Chondrocyte (in vitro differentiated cells): ENCODE measurements around the gene FUBP3. TPM values are rescaled to one million over a fixed set of nuclear protein-coding genes. Genes with fewer than 3 reads are reported as not detected.
A peak's percentile ranks its signal among the peaks of the same experiment; 100 is the strongest.

Experiments used
- DNase-seq: peaks from one replicate; pipeline ENCODE4 v3.0.0; 2021; ENCODE audit warnings: mixed read lengths, low spot score
- H3K27ac Mint-ChIP-seq: one replicate; pipeline ENCODE4 v1.8.0; 2021; ENCODE audit warnings: mild to moderate bottlenecking, moderate library complexity, mixed read lengths; ENCODE audit not compliant: unreplicated experiment
- H3K27me3 Mint-ChIP-seq: 2 replicates; pipeline ENCODE4 v1.8.0; 2021; ENCODE audit warnings: low read depth, mixed read lengths
- H3K36me3 Mint-ChIP-seq: 2 replicates; pipeline ENCODE4 v1.8.0; 2021; ENCODE audit warnings: low read depth, mixed read lengths
- H3K4me1 Mint-ChIP-seq: 2 replicates; pipeline ENCODE4 v1.8.0; 2021; ENCODE audit warnings: low read depth, mild to moderate bottlenecking, mixed read lengths
- H3K4me3 Mint-ChIP-seq: one replicate; pipeline ENCODE4 v1.8.0; 2021; ENCODE audit warnings: mild to moderate bottlenecking, moderate library complexity, mixed read lengths; ENCODE audit not compliant: unreplicated experiment
- H3K9me3 Mint-ChIP-seq: 2 replicates; pipeline ENCODE4 v1.8.0; 2021; ENCODE audit warnings: low read depth, mixed read lengths
- long read RNA-seq: library from polyadenylated mRNA; stranded (forward); transcript quantifications from one replicate; pipeline ENCODE4 v2.0.0, GENCODE V29; 2021
- total RNA-seq: library from RNA; stranded (reverse); gene quantifications from 3 replicates; pipeline ENCODE4 v1.2.1, GENCODE V29; 2021
- TF ChIP-seq, protein P1 (sequence below): fragments of 200-600 bp; sonication (generic); IDR thresholded peaks from 2 replicates; pipeline ENCODE4 v1.5.0; 2021; ENCODE audit warnings: antibody characterized with exemption, mild to moderate bottlenecking, moderate library complexity

The FUBP3 gene, protein sequence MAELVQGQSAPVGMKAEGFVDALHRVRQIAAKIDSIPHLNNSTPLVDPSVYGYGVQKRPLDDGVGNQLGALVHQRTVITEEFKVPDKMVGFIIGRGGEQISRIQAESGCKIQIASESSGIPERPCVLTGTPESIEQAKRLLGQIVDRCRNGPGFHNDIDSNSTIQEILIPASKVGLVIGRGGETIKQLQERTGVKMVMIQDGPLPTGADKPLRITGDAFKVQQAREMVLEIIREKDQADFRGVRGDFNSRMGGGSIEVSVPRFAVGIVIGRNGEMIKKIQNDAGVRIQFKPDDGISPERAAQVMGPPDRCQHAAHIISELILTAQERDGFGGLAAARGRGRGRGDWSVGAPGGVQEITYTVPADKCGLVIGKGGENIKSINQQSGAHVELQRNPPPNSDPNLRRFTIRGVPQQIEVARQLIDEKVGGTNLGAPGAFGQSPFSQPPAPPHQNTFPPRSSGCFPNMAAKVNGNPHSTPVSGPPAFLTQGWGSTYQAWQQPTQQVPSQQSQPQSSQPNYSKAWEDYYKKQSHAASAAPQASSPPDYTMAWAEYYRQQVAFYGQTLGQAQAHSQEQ
- 52.8 to 61.2 TPM (median 54.4 TPM) in 3 replicates for total RNA-seq
- long read RNA-seq, transcript FUBP3-201 (19 exons, 3,124 nt) = major isoform, 63 of 128 reads
- long read RNA-seq, partial matches to known transcripts = 10 of 128 reads
- long read RNA-seq, other reads (novel, unspliced or antisense) = 53 of 128 reads

DNA sequence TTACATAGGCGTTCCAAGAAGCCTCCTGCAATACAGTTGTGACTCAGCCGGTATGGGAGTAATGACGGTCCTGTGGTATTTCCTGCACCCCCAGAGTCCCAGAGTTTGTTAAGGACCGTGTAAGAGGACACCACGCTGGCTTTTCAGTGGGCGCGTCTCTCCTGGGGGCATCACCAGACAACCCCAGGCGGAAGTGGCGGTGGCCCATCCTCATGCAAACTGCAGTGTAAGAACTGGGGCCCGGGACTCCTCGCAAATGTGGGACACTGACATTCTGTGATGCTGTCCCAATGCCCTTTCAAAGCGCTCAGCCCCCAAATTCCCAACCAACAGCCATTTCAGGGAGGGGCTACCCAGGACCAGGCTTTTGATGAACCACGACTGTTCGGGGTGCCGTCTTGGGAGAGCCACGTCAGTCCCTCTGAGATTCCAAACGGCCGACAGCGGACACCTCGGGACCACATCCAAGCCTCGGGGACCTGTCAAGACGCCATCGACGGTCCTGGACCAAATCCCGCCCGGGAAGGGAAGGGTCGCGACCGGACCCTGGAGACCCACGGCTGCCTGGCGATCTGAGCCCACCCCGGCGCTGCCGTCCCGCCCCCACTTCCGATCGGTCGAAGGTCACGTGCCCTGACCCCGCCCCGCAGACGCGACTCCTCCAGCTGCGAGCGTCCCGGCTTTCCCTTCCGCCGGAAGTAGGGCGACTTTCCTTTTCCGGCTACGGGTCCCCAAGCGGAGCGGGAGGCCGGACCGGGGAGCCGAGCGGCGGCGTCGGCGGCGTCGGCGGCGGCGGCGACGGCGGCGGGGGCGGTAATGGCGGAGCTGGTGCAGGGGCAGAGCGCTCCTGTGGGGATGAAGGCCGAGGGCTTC is at the start of gene FUBP3:
FUBP3 (plus strand) TSS at position 713 of the 873 bp plus-strand sequence; CDS start at position 817, 104 bp downstream.
- Mint-ChIP-seq H3K9me3 (no peaks in the 10 kb centered on the region), H3K4me3 (peak within 1 kb of the TSS; percentile 83), H3K27ac (peak within 1 kb of the TSS; percentile 92), H3K27me3 (no peaks in the 10 kb centered on the region), H3K4me1 (peaks cover 29% of the 10 kb centered on the region), H3K36me3 (no peaks in the 10 kb centered on the region)
- TF ChIP-seq, protein P1, sequence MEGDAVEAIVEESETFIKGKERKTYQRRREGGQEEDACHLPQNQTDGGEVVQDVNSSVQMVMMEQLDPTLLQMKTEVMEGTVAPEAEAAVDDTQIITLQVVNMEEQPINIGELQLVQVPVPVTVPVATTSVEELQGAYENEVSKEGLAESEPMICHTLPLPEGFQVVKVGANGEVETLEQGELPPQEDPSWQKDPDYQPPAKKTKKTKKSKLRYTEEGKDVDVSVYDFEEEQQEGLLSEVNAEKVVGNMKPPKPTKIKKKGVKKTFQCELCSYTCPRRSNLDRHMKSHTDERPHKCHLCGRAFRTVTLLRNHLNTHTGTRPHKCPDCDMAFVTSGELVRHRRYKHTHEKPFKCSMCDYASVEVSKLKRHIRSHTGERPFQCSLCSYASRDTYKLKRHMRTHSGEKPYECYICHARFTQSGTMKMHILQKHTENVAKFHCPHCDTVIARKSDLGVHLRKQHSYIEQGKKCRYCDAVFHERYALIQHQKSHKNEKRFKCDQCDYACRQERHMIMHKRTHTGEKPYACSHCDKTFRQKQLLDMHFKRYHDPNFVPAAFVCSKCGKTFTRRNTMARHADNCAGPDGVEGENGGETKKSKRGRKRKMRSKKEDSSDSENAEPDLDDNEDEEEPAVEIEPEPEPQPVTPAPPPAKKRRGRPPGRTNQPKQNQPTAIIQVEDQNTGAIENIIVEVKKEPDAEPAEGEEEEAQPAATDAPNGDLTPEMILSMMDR = no peak
- peak; percentile 97 for DNase-seq

DNA sequence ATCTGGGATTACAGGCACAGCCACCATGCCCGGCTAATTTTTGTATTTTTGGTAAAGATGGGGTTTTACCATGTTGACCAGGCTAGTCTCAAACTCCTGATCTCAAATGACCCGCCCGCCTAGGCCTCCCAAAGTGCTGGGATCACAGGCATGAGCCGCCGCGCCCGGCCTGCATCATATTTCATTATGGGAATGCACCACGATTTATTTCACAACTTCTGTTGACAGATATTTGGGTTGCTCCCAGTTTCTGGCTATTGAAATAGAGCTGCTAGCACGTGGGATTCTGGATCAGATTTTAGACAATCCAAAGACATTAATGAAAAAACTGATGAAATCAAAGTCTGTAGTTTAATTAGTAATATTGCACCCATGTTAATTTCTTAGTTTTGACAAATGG is 48.4 kb upstream of the FUBP3 start:
- H3K4me3 Mint-ChIP-seq = no peak overlapping the region
- H3K27ac Mint-ChIP-seq = no peak overlapping the region

DNA sequence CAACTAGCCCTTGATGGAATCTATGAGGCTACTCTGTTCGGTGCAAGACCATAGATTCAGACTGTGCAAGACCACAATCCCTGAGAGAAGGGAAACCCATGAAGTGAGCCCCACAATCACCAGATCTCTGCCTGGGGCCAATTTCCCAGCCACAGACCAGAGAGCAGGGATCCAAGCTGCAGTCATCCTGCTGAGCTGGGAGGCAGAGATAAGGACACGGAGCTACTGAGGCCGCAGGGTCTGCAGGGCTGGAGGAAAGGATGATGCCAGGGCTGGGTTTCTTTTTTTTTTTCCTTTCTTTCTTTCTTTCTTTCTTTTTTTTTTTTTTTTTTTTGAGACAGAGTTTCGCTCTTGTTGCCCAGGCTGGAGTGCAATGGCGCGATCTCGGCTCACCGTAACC is 47.7 kb upstream of the FUBP3 start:
- peaks cover 46% of the 10 kb centered on the region for H3K27me3 Mint-ChIP-seq

More for the DNA sequence above, 48.4 kb upstream of the FUBP3 start:
- no peak for DNase-seq
- H3K9me3 Mint-ChIP-seq = no peaks in the 10 kb centered on the region
- TF ChIP-seq, protein P1 = no peak
- peaks cover 1% of the 10 kb centered on the region for H3K36me3 Mint-ChIP-seq
- peaks cover 44% of the 10 kb centered on the region for H3K27me3 Mint-ChIP-seq
- H3K4me1 Mint-ChIP-seq = no peaks in the 10 kb centered on the region

DNA sequence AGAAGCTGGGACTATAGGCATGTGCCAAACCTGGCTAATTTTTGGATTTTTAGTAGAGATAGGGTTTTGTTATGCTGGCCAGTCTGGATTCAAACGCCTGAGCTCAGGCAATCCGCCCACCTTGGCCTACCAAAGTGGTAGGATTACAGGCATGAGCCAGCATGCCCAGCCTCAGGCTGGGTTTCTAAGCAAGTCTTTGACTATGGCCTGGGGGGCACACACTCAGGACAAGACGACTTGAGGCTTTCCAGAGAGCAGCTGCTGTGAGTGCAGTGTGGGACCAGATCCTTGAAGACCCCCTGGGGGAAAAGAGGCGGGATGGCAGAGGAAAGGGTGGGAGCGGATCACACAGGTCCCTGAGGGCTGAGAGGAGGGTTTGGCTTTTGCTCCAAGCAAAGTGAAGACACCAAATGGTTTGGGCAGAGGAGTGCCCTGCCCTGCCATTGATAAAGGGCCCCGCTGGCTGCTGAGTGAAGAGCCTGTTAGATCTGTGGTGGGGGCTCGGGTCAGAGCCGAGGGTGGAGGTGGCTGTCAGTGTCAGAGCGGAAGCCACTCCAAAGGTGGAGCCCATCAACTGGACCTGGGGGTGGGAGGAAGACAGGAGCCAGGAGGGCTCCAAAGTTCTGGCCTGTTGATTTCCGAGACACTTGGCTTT is 46.8 kb upstream of the FUBP3 start:
- Mint-ChIP-seq H3K27ac (no peak overlapping the region), H3K9me3 (no peaks in the 10 kb centered on the region), H3K4me1 (peaks cover 2% of the 10 kb centered on the region), H3K4me3 (no peak overlapping the region), H3K27me3 (peaks cover 45% of the 10 kb centered on the region), H3K36me3 (peaks cover 1% of the 10 kb centered on the region)
- TF ChIP-seq, protein P1 = no peak
- DNase-seq = no peak

More for the DNA sequence above, 47.7 kb upstream of the FUBP3 start:
- Mint-ChIP-seq H3K9me3 (no peaks in the 10 kb centered on the region), H3K36me3 (peaks cover 1% of the 10 kb centered on the region), H3K4me3 (no peak overlapping the region), H3K4me1 (no peaks in the 10 kb centered on the region), H3K27ac (no peak overlapping the region)
- TF ChIP-seq, protein P1 = no peak
- DNase-seq = no peak
